Panc1 (cell line): ENCODE results near the gene AFF3. TPM values are rescaled to one million over a fixed set of nuclear protein-coding genes. Genes with fewer than 3 reads are reported as not detected.

Experiments
- ATAC-seq: fragments of 200-7000 bp; cut with Tn5 transposase; 2 replicates; pipeline ENCODE4 v1.9.1; 2020; ENCODE audit warnings: mild to moderate bottlenecking, moderate library complexity
- BruUV-seq: library from RNA; stranded (reverse); fragments of 400-500 nt; replicated peaks from 2 replicates; lab custom pipeline; 2021; lab: Mats Ljungman, UMichigan
- CTCF ChIA-PET: fragments of 300-600 bp; sonication (Branson Sonifier 250); formaldehyde crosslinking; loops from one replicate; lab custom pipeline; 2022; ENCODE audit warnings: antibody characterized with exemption; lab: Charles Lee
- POLR2A ChIA-PET: fragments of 300-600 bp; sonication (Branson Sonifier 250); formaldehyde crosslinking; loops from one replicate; lab custom pipeline; 2022; ENCODE audit warnings: antibody characterized with exemption; lab: Charles Lee
- DNase-seq: peaks from one replicate; pipeline ENCODE4 v3.0.0-alpha.2; 2010; ENCODE audit warnings: low read depth, low spot score
- H3K27ac ChIP-seq: 2 replicates; pipeline ENCODE4 v1.5.1; 2011; ENCODE audit warnings: mild to moderate bottlenecking, low read length, inconsistent platforms
- H3K27me3 ChIP-seq: fragments of 200-500 bp; sonication (Bioruptor generic); 2 replicates; pipeline ENCODE4 v1.6.0; 2014; ENCODE audit warnings: low read length, inconsistent platforms; ENCODE audit not compliant: control insufficient read depth, insufficient read depth
- H3K36me3 ChIP-seq: fragments of 200-500 bp; sonication (Bioruptor generic); 2 replicates; pipeline ENCODE4 v1.5.1; 2014; ENCODE audit warnings: inconsistent platforms, mild to moderate bottlenecking, low read length, moderate library complexity; ENCODE audit not compliant: control insufficient read depth, insufficient read depth
- H3K4me1 ChIP-seq: 2 replicates; pipeline ENCODE4 v1.5.1; 2011; ENCODE audit warnings: inconsistent platforms, mild to moderate bottlenecking, low read length, moderate library complexity; ENCODE audit not compliant: control insufficient read depth, insufficient read depth
- H3K4me3 ChIP-seq, 2 experiments: 2 replicates each; pipeline ENCODE4 v1.5.1; 2011 to 2012; ENCODE audit warnings: low read depth in 2 of 2, low read length in 2 of 2, mild to moderate bottlenecking in 2 of 2, inconsistent platforms in 1 of 2, moderate library complexity in 1 of 2
- H3K9me3 ChIP-seq: fragments of 200-500 bp; sonication (Bioruptor generic); 2 replicates; pipeline ENCODE4 v1.5.1; 2014; ENCODE audit warnings: low read depth, mild to moderate bottlenecking, inconsistent platforms, low read length, moderate library complexity; ENCODE audit not compliant: control insufficient read depth, insufficient read depth
- POLR2AphosphoS5 ChIP-seq: IDR thresholded peaks from 2 replicates; pipeline ENCODE4 v1.6.1; 2012; ENCODE audit warnings: mild to moderate bottlenecking, low read depth, low read length, moderate library complexity
- SIN3A ChIP-seq: IDR thresholded peaks from 2 replicates; pipeline ENCODE4 v1.6.1; 2012; ENCODE audit warnings: low read depth, mild to moderate bottlenecking, low read length, moderate library complexity, borderline replicate concordance; ENCODE audit not compliant: insufficient read depth
- TCF7L2 ChIP-seq: IDR thresholded peaks from 2 replicates; pipeline ENCODE4 v1.6.1; 2011; ENCODE audit warnings: mild to moderate bottlenecking, low read depth, low read length, inconsistent platforms
- in situ Hi-C: cut with HindIII; loops from 2 replicates; pipeline ENCODE4 v1.10.0; 2016; ENCODE audit warnings: low sequenced_read_pairs, low pct_unique_long_range_greater_than_20kb
- intact Hi-C: fragments of 100-400 bp; cut with micrococcal nuclease; formaldehyde crosslinking; loops from one replicate; pipeline ENCODE4 v1.10.0; 2022; ENCODE audit not compliant: unreplicated experiment
- total RNA-seq: library from RNA; stranded (reverse); gene quantifications from one replicate; pipeline ENCODE4 v1.2.1, GENCODE V29; 2021; ENCODE audit not compliant: unreplicated experiment
- TF ChIP-seq, protein P1 (sequence below): fragments of 450-650 bp; IDR thresholded peaks from 2 replicates; pipeline ENCODE4 v1.5.1; 2017; ENCODE audit warnings: mild to moderate bottlenecking
- TF ChIP-seq, protein P2 (sequence below), 2 experiments: IDR thresholded peaks; 2 replicates each; pipeline ENCODE4 v1.6.1; 2011 to 2012; ENCODE audit warnings: low read depth in 2 of 2, control low read depth in 1 of 2, low read length in 1 of 2, mild to moderate bottlenecking in 1 of 2, moderate library complexity in 1 of 2; ENCODE audit not compliant: insufficient read depth in 1 of 2

AFF3 gene
- total RNA-seq, 1 experiment from 2014 or later: 2.2 TPM

DNA sequence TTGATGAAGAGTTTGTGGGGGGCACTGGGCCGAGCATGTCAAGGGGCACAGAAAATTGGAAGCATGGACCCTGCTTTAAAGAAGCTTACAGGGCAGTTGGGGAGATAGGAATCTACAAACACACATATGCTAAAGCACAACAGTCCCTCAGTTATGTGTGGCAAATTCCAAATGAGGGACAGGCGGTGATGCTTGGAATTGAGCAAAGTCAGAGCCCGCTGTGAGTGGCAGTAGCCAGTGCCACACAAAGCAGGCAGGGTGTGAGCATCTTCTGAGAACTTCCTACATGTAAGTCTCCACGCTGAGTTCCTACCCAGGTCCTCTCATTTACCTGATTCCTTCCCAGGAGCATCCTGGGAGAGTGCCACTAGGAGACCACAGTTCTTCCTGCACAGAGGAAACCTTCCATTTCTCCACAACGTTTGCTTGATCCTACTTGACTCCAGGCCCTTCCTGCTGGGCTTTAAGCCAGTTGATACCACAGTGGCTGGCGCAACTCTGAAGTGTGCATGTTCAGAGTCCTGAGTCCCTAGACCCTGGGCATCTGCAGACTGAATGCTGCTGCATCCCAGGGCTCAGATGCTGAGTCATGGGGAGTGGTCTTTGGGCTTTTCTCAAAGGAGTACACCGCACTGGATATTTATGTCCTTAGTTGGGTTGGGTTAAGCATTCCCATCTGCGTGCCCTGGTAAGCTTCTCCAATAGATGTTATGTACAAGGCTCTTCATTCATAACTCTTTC, 365.3 kb downstream of the AFF3 start:
- ChIA-PET CTCF (no interaction called here), POLR2A (no interaction called here)
- in situ Hi-C loops: no loop called here
- no peak overlapping the region for H3K4me3 ChIP-seq
- no peaks in the 10 kb centered on the region for H3K9me3 ChIP-seq
- no peak for DNase-seq
- H3K27me3 ChIP-seq: peaks cover 3% of the 10 kb centered on the region
- ATAC-seq: no peak
- intact Hi-C loops: no loop called here
- no TSS peak for BruUV-seq
- no peaks in the 10 kb centered on the region for H3K4me1 ChIP-seq
- H3K27ac ChIP-seq: no peak overlapping the region
- TF ChIP-seq, protein P1, sequence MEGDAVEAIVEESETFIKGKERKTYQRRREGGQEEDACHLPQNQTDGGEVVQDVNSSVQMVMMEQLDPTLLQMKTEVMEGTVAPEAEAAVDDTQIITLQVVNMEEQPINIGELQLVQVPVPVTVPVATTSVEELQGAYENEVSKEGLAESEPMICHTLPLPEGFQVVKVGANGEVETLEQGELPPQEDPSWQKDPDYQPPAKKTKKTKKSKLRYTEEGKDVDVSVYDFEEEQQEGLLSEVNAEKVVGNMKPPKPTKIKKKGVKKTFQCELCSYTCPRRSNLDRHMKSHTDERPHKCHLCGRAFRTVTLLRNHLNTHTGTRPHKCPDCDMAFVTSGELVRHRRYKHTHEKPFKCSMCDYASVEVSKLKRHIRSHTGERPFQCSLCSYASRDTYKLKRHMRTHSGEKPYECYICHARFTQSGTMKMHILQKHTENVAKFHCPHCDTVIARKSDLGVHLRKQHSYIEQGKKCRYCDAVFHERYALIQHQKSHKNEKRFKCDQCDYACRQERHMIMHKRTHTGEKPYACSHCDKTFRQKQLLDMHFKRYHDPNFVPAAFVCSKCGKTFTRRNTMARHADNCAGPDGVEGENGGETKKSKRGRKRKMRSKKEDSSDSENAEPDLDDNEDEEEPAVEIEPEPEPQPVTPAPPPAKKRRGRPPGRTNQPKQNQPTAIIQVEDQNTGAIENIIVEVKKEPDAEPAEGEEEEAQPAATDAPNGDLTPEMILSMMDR: no peak
- TF ChIP-seq POLR2AphosphoS5 (no peak), TCF7L2 (no peak), SIN3A (no peak)
- TF ChIP-seq, protein P2, sequence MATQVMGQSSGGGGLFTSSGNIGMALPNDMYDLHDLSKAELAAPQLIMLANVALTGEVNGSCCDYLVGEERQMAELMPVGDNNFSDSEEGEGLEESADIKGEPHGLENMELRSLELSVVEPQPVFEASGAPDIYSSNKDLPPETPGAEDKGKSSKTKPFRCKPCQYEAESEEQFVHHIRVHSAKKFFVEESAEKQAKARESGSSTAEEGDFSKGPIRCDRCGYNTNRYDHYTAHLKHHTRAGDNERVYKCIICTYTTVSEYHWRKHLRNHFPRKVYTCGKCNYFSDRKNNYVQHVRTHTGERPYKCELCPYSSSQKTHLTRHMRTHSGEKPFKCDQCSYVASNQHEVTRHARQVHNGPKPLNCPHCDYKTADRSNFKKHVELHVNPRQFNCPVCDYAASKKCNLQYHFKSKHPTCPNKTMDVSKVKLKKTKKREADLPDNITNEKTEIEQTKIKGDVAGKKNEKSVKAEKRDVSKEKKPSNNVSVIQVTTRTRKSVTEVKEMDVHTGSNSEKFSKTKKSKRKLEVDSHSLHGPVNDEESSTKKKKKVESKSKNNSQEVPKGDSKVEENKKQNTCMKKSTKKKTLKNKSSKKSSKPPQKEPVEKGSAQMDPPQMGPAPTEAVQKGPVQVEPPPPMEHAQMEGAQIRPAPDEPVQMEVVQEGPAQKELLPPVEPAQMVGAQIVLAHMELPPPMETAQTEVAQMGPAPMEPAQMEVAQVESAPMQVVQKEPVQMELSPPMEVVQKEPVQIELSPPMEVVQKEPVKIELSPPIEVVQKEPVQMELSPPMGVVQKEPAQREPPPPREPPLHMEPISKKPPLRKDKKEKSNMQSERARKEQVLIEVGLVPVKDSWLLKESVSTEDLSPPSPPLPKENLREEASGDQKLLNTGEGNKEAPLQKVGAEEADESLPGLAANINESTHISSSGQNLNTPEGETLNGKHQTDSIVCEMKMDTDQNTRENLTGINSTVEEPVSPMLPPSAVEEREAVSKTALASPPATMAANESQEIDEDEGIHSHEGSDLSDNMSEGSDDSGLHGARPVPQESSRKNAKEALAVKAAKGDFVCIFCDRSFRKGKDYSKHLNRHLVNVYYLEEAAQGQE (IDR thresholded peaks at IDR 0.05; ENCODE audit: insufficient read depth in 1 of 2, low read depth in 2 of 2, low read length in 1 of 2): no peak
- H3K36me3 ChIP-seq: no peaks in the 10 kb centered on the region

DNA sequence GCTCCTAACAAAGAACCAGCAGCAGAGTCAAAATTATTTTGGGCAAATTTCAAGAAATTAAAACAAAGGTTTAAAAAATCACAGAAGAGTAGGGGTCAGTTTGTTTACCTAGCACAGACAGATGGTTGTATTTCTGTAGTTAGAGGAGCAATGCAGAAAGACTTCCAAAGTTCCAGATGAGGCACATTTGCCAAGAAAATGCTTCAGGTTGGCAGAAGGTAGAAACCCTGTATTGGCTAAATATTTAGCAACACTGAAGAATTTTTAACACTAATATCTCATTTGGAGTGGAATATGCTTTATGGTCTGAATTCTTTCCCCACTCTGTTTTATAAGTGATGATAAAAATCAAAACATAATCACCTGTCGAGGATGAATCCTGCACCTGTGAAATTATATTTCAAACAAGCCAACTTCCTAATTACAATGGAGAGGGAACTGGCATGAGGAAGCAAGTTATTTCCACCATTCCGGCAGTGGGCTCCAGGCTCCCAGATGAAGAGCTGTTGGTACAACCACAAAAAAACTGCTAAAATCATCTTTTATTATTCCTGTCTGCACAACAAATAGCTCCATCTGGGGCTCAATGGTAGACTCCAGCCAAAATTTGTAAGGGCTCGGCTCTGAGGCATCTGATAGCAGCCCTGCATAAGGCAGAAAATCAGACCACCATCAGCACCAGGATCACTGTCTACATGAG, 366.0 kb downstream of the AFF3 start:
- intact Hi-C loops: no loop called here
- CTCF ChIA-PET: no interaction called here
- Histone ChIP-seq H3K9me3 (no peaks in the 10 kb centered on the region), H3K4me1 (no peaks in the 10 kb centered on the region), H3K27me3 (peaks cover 3% of the 10 kb centered on the region), H3K27ac (no peak overlapping the region), H3K4me3 (no peak overlapping the region), H3K36me3 (no peaks in the 10 kb centered on the region)
- TF ChIP-seq, protein P1: no peak
- TF ChIP-seq, protein P2 (IDR thresholded peaks at IDR 0.05; ENCODE audit: insufficient read depth in 1 of 2, low read depth in 2 of 2, low read length in 1 of 2): no peak
- no peak for TF ChIP-seq SIN3A
- TF ChIP-seq TCF7L2: no peak
- no peak for TF ChIP-seq POLR2AphosphoS5
- no peak for ATAC-seq
- POLR2A ChIA-PET: no interaction called here
- no peak for DNase-seq
- in situ Hi-C loops: no loop called here
- no TSS peak for BruUV-seq
